GM23338 (cell line): ENCODE results near the gene ALS2. TPM values are rescaled to one million over a fixed set of nuclear protein-coding genes. Genes with fewer than 3 reads are reported as not detected.

Experiments
- ATAC-seq: fragments of 200-7000 bp; cut with Tn5 transposase; 3 replicates; pipeline ENCODE4 v1.9.1; 2020
- DNase-seq: peaks from one replicate; pipeline ENCODE4 v3.0.0-alpha.2; 2015; ENCODE audit warnings: low spot score
- H2AFZ ChIP-seq: fragments of 200-600 bp; sonication (generic); 2 replicates; pipeline ENCODE4 v1.8.0; 2016; ENCODE audit warnings: antibody characterized with exemption, mild to moderate bottlenecking, moderate library complexity
- H3F3A ChIP-seq: fragments of 200-600 bp; sonication (generic); replicated peaks from 2 replicates; pipeline ENCODE4 v1.8.0; 2017; ENCODE audit warnings: antibody characterized with exemption, mixed run types, low read depth
- H3K27ac ChIP-seq: fragments of 200-600 bp; sonication (generic); 2 replicates; pipeline ENCODE4 v1.6.1; 2016; ENCODE audit warnings: low read depth
- H3K27me3 ChIP-seq: fragments of 200-600 bp; sonication (generic); 2 replicates; pipeline ENCODE4 v1.8.0; 2016; ENCODE audit warnings: mild to moderate bottlenecking, mixed run types, moderate library complexity; ENCODE audit not compliant: insufficient read depth
- H3K36me3 ChIP-seq: fragments of 200-600 bp; sonication (generic); 2 replicates; pipeline ENCODE4 v1.8.0; 2016; ENCODE audit warnings: mild to moderate bottlenecking; ENCODE audit not compliant: insufficient read depth
- H3K4me1 ChIP-seq: fragments of 200-600 bp; sonication (generic); 2 replicates; pipeline ENCODE4 v1.8.0; 2016; ENCODE audit warnings: mild to moderate bottlenecking, moderate library complexity; ENCODE audit not compliant: insufficient read depth
- H3K4me2 ChIP-seq: fragments of 200-600 bp; sonication (generic); 2 replicates; pipeline ENCODE4 v1.7.1; 2017; ENCODE audit warnings: mixed run types
- H3K4me3 ChIP-seq: fragments of 200-600 bp; sonication (generic); 2 replicates; pipeline ENCODE4 v1.6.1; 2016; ENCODE audit warnings: mixed run types
- H3K79me2 ChIP-seq: fragments of 200-600 bp; sonication (generic); replicated peaks from 2 replicates; pipeline ENCODE4 v1.8.0; 2017; ENCODE audit warnings: mild to moderate bottlenecking; ENCODE audit not compliant: insufficient read depth
- H3K9me2 ChIP-seq: fragments of 200-600 bp; sonication (generic); 2 replicates; pipeline ENCODE4 v1.8.0; 2017; ENCODE audit not compliant: insufficient read depth
- H4K20me1 ChIP-seq: fragments of 200-600 bp; sonication (generic); replicated peaks from 2 replicates; pipeline ENCODE4 v1.8.0; 2017; ENCODE audit warnings: mild to moderate bottlenecking; ENCODE audit not compliant: insufficient read depth
- H3K27ac Mint-ChIP-seq: 2 replicates; pipeline ENCODE4 v1.8.0; 2020; ENCODE audit warnings: inconsistent platforms, mild to moderate bottlenecking, moderate library complexity, mixed read lengths
- H3K27me3 Mint-ChIP-seq: 3 replicates; pipeline ENCODE4 v1.8.0; 2022; ENCODE audit warnings: low read depth, mild to moderate bottlenecking, moderate library complexity, mixed read lengths, inconsistent platforms; ENCODE audit not compliant: insufficient read depth, poor library complexity
- H3K36me3 Mint-ChIP-seq: 3 replicates; pipeline ENCODE4 v1.8.0; 2021; ENCODE audit warnings: low read depth, mild to moderate bottlenecking, inconsistent platforms, moderate library complexity, mixed read lengths
- H3K4me1 Mint-ChIP-seq: 3 replicates; pipeline ENCODE4 v1.8.0; 2020; ENCODE audit warnings: mild to moderate bottlenecking, inconsistent platforms, mixed read lengths
- H3K4me3 Mint-ChIP-seq: 3 replicates; pipeline ENCODE4 v1.8.0; 2021; ENCODE audit warnings: moderate library complexity, mild to moderate bottlenecking, inconsistent platforms, mixed read lengths
- H3K9me3 Mint-ChIP-seq: 3 replicates; pipeline ENCODE4 v1.8.0; 2020; ENCODE audit warnings: moderate library complexity, mild to moderate bottlenecking, inconsistent platforms, mixed read lengths
- EZH2 ChIP-seq: fragments of 200-600 bp; sonication (generic); IDR thresholded peaks from one replicate; pipeline ENCODE4 v1.8.0; 2017; ENCODE audit warnings: antibody characterized with exemption, mild to moderate bottlenecking, low read depth; ENCODE audit not compliant: unreplicated experiment
- EZH2phosphoT487 ChIP-seq: fragments of 200-600 bp; sonication (generic); IDR thresholded peaks from one replicate; pipeline ENCODE4 v1.8.1; 2018; ENCODE audit warnings: antibody characterized with exemption; ENCODE audit not compliant: unreplicated experiment
- JUNB ChIP-seq: IDR thresholded peaks from one replicate; pipeline ENCODE4 v1.6.1; 2016; ENCODE audit warnings: antibody characterized with exemption; ENCODE audit not compliant: unreplicated experiment
- POLR2AphosphoS5 ChIP-seq: IDR thresholded peaks from 2 replicates; pipeline ENCODE4 v1.6.1; 2016; ENCODE audit warnings: antibody characterized with exemption, low read depth
- ZNF114 ChIP-seq: fragments of 250-450 bp; sonication (Bioruptor Pico); IDR thresholded peaks from 2 replicates; pipeline ENCODE4 v1.5.0; 2020; ENCODE audit warnings: mild to moderate bottlenecking, moderate library complexity
- ZNF331 ChIP-seq: fragments of 250-450 bp; sonication (Bioruptor Pico); IDR thresholded peaks from 2 replicates; pipeline ENCODE4 v1.5.0; 2020; ENCODE audit warnings: low read depth, mild to moderate bottlenecking, moderate library complexity
- ZNF462 ChIP-seq: fragments of 250-450 bp; sonication (Bioruptor Pico); IDR thresholded peaks from 2 replicates; pipeline ENCODE4 v1.5.0; 2020; ENCODE audit warnings: mild to moderate bottlenecking, moderate library complexity
- polyA plus RNA-seq: library from polyadenylated mRNA; unstranded; fragments of >200 nt; fragmentation: Nextera tagmentation; extraction: Ambion mirVana; gene quantifications from 2 replicates; pipeline ENCODE4 v1.2.1, GENCODE V29; 2016
- total RNA-seq: library from RNA; depleted of rRNA; stranded (reverse); fragments of >200 nt; shearing (Covaris generic); gene quantifications from 2 replicates; pipeline ENCODE4 v1.2.3, GENCODE V29; 2014
- TF ChIP-seq, protein P1 (sequence below), 2 experiments: fragments of 200-600 bp in 1 of 2; sonication (generic) in 1 of 2; conservative IDR thresholded peaks; 2 replicates each; pipeline versions ENCODE4 v1.5.1 to v1.6.1; 2016 to 2017; ENCODE audit warnings: antibody characterized with exemption in 2 of 2, low read depth in 2 of 2, mild to moderate bottlenecking in 2 of 2, moderate library complexity in 1 of 2
- TF ChIP-seq, protein P2 (sequence below): IDR thresholded peaks from one replicate; pipeline ENCODE4 v1.6.1; 2018; ENCODE audit warnings: antibody characterized with exemption; ENCODE audit not compliant: unreplicated experiment

ALS2 gene
- total and polyA plus RNA-seq, 2 experiments from 2014 or later = 9.6 to 43.3 TPM

DNA sequence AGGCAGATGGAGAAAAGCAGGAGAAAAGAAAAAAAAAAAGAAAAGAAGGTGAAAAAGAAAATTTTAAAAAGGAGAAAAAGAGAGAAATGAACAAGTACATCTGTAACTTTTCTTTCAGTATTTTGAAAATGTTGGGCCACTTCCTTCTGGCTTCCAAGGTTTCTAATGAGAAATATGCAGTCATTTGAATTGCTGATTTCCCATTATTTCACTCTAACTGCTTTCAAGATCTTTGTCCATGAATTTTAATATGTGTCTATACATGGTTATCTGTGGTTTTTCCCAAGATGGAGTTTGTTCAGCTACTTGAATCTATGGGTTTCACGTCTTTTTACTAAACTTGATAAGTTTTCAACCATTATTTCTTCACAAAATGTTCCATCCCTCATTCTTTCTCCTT is 68.0 kb downstream of the ALS2 start (continued):
- TF ChIP-seq ZNF462 (CRISPR knock-in tag) = no peak
- TF ChIP-seq POLR2AphosphoS5 = no peak

DNA sequence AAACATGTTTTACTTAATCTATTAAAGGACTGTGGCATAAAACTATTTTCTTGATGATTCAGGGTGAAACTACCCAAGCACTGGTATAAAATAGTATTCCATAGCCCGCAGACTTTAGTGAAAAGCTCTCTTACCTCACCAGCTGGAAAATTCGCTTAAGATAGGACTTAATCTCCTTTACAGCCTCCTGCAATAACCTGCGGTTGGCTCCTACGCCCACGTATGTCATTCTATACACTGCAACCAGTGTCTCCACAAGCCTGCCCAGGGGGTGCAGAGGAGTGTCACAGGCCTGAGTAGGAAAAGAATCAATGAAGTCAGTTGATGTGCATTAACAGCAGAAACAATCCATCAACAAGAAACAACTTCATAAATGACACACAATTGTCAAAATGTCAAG is 71.0 kb downstream of the ALS2 start:
- no peak overlapping the region for H3K4me3 Mint-ChIP-seq
- no peak overlapping the region for H3K27ac Mint-ChIP-seq
- no peak overlapping the region for H3K27ac ChIP-seq
- DNase-seq = no peak
- no peaks in the 10 kb centered on the region for H3K79me2 ChIP-seq
- no peak overlapping the region for H3K4me3 ChIP-seq
- no peaks in the 10 kb centered on the region for H4K20me1 ChIP-seq
- no peak overlapping the region for H3K4me2 ChIP-seq
- H3K27me3 Mint-ChIP-seq = no peaks in the 10 kb centered on the region
- H3K27me3 ChIP-seq = no peaks in the 10 kb centered on the region
- no peak overlapping the region for H2AFZ ChIP-seq
- no peak for ATAC-seq
- H3K9me3 Mint-ChIP-seq = no peaks in the 10 kb centered on the region
- peaks cover 34% of the 10 kb centered on the region for H3K36me3 ChIP-seq
- H3F3A ChIP-seq = no peaks in the 10 kb centered on the region
- H3K9me2 ChIP-seq = no peaks in the 10 kb centered on the region
- no peaks in the 10 kb centered on the region for H3K4me1 ChIP-seq
- H3K36me3 Mint-ChIP-seq = peaks cover 29% of the 10 kb centered on the region
- no peaks in the 10 kb centered on the region for H3K4me1 Mint-ChIP-seq
- no peak for TF ChIP-seq JUNB
- TF ChIP-seq EZH2phosphoT487 = no peak
- no peak for TF ChIP-seq ZNF331 (CRISPR knock-in tag)
- no peak for TF ChIP-seq EZH2
- TF ChIP-seq, protein P1, sequence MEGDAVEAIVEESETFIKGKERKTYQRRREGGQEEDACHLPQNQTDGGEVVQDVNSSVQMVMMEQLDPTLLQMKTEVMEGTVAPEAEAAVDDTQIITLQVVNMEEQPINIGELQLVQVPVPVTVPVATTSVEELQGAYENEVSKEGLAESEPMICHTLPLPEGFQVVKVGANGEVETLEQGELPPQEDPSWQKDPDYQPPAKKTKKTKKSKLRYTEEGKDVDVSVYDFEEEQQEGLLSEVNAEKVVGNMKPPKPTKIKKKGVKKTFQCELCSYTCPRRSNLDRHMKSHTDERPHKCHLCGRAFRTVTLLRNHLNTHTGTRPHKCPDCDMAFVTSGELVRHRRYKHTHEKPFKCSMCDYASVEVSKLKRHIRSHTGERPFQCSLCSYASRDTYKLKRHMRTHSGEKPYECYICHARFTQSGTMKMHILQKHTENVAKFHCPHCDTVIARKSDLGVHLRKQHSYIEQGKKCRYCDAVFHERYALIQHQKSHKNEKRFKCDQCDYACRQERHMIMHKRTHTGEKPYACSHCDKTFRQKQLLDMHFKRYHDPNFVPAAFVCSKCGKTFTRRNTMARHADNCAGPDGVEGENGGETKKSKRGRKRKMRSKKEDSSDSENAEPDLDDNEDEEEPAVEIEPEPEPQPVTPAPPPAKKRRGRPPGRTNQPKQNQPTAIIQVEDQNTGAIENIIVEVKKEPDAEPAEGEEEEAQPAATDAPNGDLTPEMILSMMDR (conservative IDR thresholded peaks at IDR 0.05; ENCODE audit: low read depth in 2 of 2) = no peak
- TF ChIP-seq, protein P2, sequence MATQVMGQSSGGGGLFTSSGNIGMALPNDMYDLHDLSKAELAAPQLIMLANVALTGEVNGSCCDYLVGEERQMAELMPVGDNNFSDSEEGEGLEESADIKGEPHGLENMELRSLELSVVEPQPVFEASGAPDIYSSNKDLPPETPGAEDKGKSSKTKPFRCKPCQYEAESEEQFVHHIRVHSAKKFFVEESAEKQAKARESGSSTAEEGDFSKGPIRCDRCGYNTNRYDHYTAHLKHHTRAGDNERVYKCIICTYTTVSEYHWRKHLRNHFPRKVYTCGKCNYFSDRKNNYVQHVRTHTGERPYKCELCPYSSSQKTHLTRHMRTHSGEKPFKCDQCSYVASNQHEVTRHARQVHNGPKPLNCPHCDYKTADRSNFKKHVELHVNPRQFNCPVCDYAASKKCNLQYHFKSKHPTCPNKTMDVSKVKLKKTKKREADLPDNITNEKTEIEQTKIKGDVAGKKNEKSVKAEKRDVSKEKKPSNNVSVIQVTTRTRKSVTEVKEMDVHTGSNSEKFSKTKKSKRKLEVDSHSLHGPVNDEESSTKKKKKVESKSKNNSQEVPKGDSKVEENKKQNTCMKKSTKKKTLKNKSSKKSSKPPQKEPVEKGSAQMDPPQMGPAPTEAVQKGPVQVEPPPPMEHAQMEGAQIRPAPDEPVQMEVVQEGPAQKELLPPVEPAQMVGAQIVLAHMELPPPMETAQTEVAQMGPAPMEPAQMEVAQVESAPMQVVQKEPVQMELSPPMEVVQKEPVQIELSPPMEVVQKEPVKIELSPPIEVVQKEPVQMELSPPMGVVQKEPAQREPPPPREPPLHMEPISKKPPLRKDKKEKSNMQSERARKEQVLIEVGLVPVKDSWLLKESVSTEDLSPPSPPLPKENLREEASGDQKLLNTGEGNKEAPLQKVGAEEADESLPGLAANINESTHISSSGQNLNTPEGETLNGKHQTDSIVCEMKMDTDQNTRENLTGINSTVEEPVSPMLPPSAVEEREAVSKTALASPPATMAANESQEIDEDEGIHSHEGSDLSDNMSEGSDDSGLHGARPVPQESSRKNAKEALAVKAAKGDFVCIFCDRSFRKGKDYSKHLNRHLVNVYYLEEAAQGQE = no peak
- TF ChIP-seq ZNF114 = no peak
